Measurements from ENCODE around the gene SND1.

The SND1 gene

GRCh38 chr7:127689194-127689772 lies 37.3 kb downstream of the SND1 start:
- no peak for DNase-seq

- no peak for DNase-seq
Measured at GRCh38 chr7:127690337-127690736, 38.3 kb downstream of the SND1 start.

- DNase-seq, result no peak
Measured at GRCh38 chr7:127690806-127691205, 38.8 kb downstream of the SND1 start.

- no peak for DNase-seq
Measured at GRCh38 chr7:127692200-127692599, 40.2 kb downstream of the SND1 start.

GRCh38 chr7:127699853-127700252 lies 47.9 kb downstream of the SND1 start:
- no peak for DNase-seq

GRCh38 chr7:127702052-127702652 lies 50.2 kb downstream of the SND1 start:
- DNase-seq, result no peak

- no peak for DNase-seq
Measured at GRCh38 chr7:127702938-127703337, 50.9 kb downstream of the SND1 start.

GRCh38 chr7:127704211-127704610 lies 52.2 kb downstream of the SND1 start:
- DNase-seq, result no peak

GRCh38 chr7:127705461-127705959 lies 53.5 kb downstream of the SND1 start:
- DNase-seq, result no peak

- DNase-seq, result no peak
Measured at GRCh38 chr7:127706766-127707165, 54.8 kb downstream of the SND1 start.

GRCh38 chr7:127708201-127708600 lies 56.2 kb downstream of the SND1 start:
- no peak for DNase-seq

GRCh38 chr7:127708788-127709187 lies 56.8 kb downstream of the SND1 start:
- DNase-seq, result peak; percentile 69

- DNase-seq, result no peak
Measured at GRCh38 chr7:127710635-127711034, 58.6 kb downstream of the SND1 start.

GRCh38 chr7:127711872-127712271 lies 59.9 kb downstream of the SND1 start:
- no peak for DNase-seq

- no peak for DNase-seq
Measured at GRCh38 chr7:127713006-127713405, 61.0 kb downstream of the SND1 start.

GRCh38 chr7:127713758-127714157 lies 61.8 kb downstream of the SND1 start:
- no peak for DNase-seq

- no peak for DNase-seq
Measured at GRCh38 chr7:127715272-127715671, 63.3 kb downstream of the SND1 start.

- DNase-seq, result no peak
Measured at GRCh38 chr7:127715901-127716300, 63.9 kb downstream of the SND1 start.

GRCh38 chr7:127717502-127718339 lies 65.7 kb downstream of the SND1 start:
- peak; percentile 30 for DNase-seq

GRCh38 chr7:127718340-127718679 lies 66.3 kb downstream of the SND1 start:
- no peak for DNase-seq

- no peak for DNase-seq
Measured at GRCh38 chr7:127726476-127726875, 74.5 kb downstream of the SND1 start.

- DNase-seq, result no peak
Measured at GRCh38 chr7:127730658-127731276, 78.8 kb downstream of the SND1 start.

GRCh38 chr7:127731431-127732080 lies 79.6 kb downstream of the SND1 start:
- no peak for DNase-seq
